HG03159 (cell line): Measurements from ENCODE around the gene CSNK1G1.
"Not testable (repeated sequence)": the region's sequence is repeated elsewhere in the genome, so short reads cannot be mapped to it uniquely, and the experiment has no call there.

Source experiments
- ATAC-seq: cut with Tn5 transposase; IDR thresholded peaks from one replicate; pipeline ENCODE4 v1.9.1; 2021; ENCODE audit warnings: mild to moderate bottlenecking, moderate library complexity; ENCODE audit not compliant: unreplicated experiment

CSNK1G1 gene

DNA sequence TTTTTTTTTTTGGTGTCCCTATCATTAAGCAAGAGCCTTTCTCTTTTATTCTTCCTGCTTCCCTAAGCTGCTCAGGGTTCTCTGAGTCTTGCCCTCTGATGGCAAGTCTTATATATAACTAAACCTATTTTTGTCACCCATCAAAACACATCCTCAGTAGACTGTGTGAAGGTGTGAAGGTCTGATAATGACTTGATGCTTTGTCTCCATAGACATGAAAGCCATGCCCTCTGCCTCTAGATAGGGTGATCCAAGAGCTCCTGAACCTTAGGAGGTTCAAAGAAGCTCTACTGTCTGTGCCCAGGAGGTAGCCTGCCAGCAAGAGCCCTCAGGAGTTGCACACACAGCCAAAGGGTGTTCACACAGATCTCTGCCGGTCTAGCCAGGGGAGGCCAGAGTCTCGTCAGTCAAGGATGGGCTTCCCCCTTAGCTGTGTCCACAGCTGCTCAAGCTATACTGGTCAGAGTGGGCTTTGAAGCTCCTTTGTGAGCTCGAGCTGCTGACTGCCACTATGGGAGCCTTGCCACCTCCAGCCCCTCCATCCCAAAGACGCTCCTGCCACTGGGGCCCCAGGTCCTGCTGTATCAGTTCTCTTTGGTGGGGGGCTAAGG is 217.5 kb downstream of the CSNK1G1 start:
- ATAC-seq, result no peak

DNA sequence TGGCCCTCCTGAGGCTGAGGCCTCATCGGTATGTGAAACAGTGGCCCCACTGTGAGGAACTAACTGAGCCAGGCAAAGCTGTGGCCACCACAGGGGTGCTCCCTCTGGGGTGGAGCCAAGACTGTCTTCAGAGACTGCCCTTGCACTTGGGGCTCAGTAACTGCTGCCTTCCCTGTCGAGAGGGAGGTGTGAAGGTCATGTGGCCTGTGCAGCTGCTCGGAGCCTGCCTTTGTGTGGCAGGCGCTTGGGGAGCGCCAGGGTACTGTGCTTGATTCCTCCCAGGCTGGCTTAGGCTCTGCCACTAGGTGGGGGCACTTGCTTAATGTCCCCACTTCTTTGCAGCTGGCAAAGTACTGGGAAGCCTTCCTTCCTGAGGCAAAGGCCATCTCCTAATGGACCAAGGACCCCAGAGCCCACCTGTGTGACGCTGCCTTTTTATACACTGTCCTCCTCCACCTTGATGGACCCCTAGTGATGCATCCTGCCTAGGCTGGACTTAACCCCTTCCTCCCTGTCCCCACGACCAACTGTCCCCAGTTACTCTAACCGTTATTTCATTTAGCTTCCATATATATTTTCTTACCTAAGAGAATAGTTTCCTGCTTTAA is 218.6 kb downstream of the CSNK1G1 start:
- ATAC-seq, result no peak

DNA sequence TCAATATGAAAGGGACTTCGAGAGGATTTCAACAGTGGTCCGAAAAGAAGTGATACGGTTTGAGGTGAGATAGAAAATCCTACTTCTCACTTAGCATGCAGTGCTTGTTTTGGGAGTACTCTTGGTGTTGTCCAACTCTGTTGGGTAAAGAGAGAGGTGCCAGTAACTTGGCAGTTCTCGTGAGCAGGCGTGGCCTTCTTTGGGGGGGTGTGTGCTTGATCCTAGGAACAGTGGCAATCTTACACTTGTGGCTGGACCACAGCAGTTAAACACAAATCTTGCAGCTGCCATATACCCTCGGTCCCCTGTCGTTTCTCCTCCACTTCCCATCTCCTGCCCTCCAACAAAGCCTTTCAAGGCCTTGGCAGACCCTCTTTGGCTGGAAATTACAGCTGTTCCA is 219.6 kb downstream of the CSNK1G1 start:
- no peak for ATAC-seq

DNA sequence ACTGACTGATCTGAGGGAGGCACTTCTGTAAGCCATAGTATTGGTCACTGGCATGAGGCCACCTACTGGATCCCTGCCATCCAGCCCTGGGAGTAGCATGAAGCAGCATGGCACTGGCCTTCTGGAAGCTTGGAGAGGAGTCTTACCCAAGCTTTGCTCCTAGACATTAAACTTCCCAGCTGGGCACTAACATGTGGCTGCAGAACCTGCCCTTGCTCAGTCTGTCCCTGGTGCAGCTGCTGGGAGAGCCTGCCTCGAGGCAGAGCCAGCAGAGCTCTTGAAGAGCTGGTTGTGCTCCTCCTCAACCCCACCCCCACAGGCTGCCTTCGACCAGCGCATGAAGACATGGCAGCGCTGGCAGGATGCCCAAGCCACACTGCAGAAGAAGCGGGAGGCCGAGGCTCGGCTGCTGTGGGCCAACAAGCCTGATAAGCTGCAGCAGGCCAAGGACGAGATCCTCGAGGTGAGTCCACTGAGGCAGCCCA is 221.6 kb downstream of the CSNK1G1 start:
- ATAC-seq, result no peak

DNA sequence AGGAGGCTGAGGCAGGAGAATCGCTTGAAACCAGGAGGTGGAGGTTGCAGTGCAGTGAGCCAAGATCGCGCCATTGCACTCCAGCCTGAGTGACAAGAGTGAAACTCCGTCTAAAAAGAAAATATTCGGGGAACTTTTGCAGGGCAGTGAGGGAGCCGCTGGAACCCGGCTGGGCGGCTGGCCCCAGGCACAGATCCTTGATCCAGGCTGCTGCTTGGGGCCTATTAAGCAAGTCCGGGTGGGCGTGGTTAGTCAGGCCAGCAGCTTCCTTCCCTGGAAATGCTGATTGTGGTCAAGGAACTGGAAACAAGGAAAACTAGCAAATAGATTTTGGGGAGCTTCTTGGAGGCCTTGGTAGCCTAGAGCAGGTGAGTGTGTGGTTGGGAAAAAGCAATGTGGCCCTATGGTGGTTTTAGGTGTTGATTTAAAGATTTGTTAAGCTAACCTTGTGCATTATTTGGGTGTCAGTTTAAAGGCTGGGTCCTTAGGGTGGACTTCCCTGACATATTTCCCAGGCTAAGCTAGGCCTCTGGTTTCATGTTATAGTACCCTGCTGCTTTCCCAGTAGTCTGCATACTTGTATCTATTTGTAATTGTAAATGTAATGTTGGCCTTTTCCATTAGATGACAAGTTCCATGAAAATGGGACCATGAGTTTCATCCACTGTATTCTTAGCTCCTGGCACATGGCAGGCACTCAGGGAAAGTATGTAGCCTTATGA is 222.2 kb downstream of the CSNK1G1 start:
- no peak for ATAC-seq

DNA sequence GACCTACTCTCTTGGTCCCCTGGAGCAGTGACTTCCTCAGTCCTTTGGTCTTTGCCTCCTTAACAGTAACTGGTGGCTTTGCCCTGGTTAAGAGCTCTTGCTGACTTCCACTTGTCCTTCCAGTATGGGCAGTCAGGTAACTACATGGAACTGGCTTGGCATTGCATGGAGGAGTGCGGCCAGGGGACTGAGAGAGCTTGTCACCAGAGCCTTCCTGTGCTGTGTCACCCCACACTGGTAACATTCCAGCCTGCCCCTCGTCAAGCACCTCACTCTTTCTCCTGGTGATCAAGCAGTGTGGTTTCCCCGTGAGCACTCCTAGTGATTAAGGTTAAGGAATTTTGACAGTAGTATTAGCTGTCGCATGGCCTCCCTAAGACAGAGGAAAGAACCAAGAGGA is 223.8 kb downstream of the CSNK1G1 start:
- ATAC-seq, result no peak

DNA sequence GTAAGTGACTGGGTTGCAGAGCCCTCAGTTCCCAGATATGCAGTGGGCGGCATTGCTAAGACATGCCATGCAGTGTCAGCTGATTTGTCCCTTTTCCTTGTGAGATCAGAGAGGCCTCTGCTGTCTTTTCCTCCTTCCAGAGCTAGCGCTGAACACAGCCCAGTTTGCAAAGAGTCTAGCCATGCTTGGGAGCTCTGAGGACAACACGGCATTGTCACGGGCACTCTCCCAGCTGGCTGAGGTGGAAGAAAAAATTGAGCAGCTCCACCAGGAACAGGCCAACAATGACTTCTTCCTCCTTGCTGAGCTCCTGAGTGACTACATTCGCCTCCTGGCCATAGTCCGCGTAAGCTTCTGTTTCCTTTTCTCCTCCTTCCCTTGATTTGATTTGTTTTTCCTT is 224.4 kb downstream of the CSNK1G1 start:
- ATAC-seq, result no peak

DNA sequence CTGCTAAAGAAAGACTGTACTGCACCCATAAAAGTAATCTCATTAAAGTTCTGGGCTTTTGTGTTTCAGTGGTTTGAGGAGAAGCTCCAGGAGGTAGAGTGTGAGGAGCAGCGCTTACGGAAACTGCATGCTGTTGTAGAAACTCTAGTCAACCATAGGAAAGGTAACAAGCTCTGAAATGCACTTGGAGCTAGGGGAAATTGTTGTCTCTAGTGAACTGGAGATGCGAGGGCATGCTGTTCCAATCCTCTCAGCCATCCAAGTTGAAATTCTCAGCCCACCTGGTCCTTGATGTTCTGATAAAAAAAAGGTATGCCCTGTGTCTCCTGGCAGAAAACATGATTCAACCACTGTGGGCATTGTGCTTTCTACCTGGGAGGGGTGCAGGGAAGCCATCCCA is 225.8 kb downstream of the CSNK1G1 start:
- ATAC-seq, result no peak

DNA sequence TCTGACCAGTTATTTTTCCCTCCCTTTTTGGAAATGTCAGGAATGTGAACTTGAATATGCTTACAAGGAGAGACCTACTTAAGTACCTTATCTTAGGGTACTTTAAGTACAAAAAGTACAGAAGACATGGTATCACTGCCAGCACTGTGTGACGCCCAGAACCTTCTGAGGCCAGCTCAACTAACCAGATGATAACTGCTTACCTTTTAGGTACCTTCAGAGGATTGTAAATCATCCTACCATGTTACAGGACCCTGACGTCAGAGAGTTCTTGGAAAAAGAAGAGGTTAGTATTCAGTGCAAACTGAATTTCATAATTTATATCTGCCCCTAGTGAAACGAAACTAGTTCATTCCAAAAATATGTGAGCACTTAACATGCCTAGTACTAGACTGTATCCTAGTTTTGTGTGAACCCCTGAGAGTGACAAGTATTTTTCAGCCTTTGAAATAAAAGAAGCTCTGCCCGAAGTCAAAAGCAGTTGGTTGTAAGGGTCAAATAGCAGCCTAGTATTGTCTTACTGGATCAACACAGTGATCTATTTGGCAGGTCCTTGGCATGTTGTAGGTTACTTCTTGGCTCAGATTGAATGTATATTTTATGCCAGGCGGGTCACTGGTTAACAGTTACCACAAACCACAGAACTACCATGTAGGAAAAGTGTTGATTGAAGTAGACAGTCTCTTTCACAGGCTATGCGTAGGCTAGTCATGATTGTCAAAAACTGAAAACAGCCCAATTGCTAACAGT is 228.3 kb downstream of the CSNK1G1 start:
- no peak for ATAC-seq

DNA sequence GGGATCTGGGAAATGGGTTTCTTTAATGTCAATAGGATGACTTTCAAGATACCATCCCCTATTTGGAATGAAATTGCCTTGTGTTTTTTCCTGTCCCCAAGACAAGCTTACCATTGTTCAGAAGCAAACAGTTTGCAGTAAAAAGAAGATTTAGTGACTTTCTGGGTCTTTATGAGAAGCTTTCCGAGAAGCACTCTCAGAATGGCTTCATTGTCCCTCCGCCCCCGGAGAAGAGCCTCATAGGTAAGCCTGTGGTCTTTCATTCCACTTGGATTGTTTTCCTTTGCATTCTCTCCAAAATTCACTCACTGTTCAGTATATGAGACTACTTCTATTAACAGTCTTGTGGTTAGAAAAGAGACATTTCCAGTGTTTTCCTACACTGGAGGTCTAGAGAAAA is 230.0 kb downstream of the CSNK1G1 start:
- no peak for ATAC-seq

DNA sequence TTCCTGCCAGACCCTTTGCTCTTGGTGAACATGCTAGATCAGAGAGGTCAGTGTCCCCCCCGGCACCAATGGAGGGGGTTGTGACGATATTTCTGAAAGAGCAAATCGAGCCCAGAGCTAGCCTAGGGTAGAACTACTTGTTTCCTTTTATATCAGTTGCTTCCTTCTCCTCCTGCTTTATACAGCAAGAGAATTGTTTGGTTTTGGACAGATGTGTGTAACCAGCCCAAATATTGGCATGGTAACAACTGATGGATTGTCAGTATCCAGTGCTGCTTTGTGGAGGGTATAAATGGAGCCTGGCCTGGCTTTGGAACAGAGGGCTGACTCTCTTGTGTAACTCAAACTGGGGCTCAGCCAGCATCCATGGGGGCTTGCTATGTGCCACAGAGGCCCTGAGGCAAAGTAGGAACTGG is 233.0 kb downstream of the CSNK1G1 start:
- no peak for ATAC-seq

DNA sequence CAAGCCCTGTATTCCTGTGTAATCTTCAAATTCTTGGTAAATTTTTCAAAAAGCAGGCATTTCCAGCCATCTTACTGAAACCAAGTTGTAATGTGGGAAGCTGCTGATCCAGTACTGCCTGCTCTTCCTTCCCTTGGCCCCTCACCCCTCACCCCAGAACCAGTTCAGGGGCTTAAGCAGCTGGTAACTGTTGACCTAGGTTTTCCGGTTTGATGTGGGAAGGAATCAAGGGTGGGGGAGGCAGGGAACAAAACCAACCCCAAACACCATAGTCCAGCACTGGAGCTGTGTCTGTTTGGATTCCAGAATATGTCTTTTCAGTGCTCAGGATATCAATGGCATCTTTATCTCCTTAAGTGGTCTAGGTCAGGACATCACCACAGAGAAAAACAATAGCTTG is 233.5 kb downstream of the CSNK1G1 start:
- no peak for ATAC-seq

DNA sequence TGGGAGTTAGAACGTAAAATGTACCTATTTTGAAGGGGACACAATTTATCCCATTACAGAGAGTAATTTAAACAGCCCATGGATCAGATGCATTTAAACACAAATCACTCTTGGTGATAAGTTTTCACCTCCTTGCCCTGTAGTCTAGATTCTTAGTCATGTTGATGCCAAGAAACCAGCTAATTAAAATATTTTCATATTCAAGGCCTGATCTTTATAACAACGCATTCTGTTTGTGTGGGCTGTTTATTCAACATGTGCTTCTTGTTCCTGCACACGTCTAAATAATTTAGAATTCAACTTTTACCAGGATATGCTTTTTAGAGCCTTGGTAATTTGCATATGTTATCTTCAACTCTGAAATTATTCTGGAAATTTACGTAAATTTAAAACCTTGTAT is 234.4 kb downstream of the CSNK1G1 start:
- no peak for ATAC-seq

DNA sequence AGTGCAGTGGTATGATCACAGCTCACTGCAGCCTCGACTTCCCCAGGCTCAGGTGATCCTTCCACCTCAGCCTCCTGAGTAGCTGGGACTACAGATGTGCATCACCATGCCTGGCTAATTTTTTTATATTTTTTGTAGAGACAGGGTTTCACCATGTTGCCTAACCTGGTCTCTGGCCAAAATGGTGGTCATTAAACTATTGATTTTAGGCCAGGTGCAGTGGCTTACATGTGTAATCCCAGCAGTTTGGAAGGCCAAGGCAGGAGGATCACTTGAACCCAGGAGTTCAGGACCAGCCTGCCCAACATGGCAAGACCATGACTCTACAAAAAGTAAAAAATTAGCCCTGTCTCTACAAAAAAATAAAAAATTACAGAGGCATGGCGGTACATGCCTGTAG is 235.7 kb downstream of the CSNK1G1 start:
- ATAC-seq, result not testable (repeated sequence)

DNA sequence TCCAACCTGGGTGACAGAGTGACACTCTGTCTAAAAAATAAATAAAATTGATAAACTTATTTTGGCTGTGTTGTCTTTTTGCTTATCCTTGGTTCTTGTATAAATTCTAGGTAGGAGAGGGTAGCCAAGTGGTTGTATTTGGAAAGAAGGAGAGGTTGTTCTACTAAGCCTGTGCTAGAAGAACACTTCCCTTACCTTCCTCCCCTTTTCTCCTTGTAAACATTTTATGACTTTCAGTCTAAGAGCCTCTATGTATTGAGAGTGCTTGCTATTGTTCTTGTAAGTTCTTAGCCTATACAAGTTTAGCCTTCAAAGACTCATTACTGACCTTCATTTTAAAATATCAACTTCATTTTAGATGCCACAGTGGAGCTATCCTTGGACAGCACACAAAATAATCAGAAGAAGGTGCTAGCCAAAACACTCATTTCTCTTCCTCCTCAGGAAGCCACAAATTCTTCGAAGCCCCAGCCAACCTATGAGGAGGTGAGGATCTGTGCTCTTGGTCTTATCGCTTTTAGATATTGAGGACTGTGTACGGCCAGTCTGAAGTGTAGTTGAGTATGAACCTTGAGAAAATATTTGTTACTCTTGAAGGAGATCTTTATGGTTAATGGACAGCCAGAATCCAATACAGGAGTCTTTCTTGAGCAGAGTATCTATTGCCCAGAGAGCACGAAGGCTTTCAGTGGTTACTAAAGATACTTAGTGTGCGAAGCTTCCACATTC is 238.1 kb downstream of the CSNK1G1 start:
- no peak for ATAC-seq
